Liver (tissue), 9 donors: ENCODE data around the gene NAP1L4. TPM values are rescaled to one million over a fixed set of nuclear protein-coding genes. Genes with fewer than 3 reads are reported as not detected.
"Not testable (repeated sequence)": the region's sequence is repeated elsewhere in the genome, so short reads cannot be mapped to it uniquely, and the experiment has no call there.

Source experiments
- DNase-seq: peaks from one replicate; pipeline ENCODE4 v3.0.0-alpha.2; 2017; ENCODE audit warnings: low spot score
- H3K27ac ChIP-seq, 2 donors: one replicate each; pipeline ENCODE4 v1.7.0; 2013; ENCODE audit warnings: inconsistent platforms in 2 of 2, low read length in 2 of 2, control low read depth in 1 of 2, low read depth in 1 of 2, mild to moderate bottlenecking in 1 of 2
- H3K27me3 ChIP-seq, 4 donors: one replicate each; pipeline versions ENCODE4 v1.6.1 to v1.7.0; 2013; ENCODE audit warnings: low read length in 3 of 4, inconsistent platforms in 1 of 4, mild to moderate bottlenecking in 1 of 4, moderate library complexity in 1 of 4; ENCODE audit not compliant: control insufficient read depth in 4 of 4, insufficient read depth in 4 of 4
- H3K36me3 ChIP-seq, 4 donors: one replicate each; pipeline versions ENCODE4 v1.6.1 to v1.7.0; 2013; ENCODE audit warnings: low read length in 3 of 4, mild to moderate bottlenecking in 3 of 4, low read depth in 1 of 4, moderate library complexity in 1 of 4; ENCODE audit not compliant: control insufficient read depth in 4 of 4, insufficient read depth in 3 of 4
- H3K4me1 ChIP-seq, 4 donors: one replicate each; pipeline versions ENCODE4 v1.6.1 to v1.7.0; 2013; ENCODE audit warnings: low read length in 3 of 4, mild to moderate bottlenecking in 3 of 4, moderate library complexity in 1 of 4; ENCODE audit not compliant: control insufficient read depth in 4 of 4, insufficient read depth in 4 of 4
- H3K4me3 ChIP-seq, 3 donors: one replicate each; pipeline versions ENCODE4 v1.6.1 to v1.7.0; 2013; ENCODE audit warnings: low read length in 3 of 3, control low read depth in 1 of 3, low read depth in 1 of 3, mild to moderate bottlenecking in 1 of 3
- H3K9ac ChIP-seq, 2 donors: one replicate each; pipeline ENCODE4 v1.7.0; 2013; ENCODE audit warnings: low read length in 2 of 2, mild to moderate bottlenecking in 2 of 2, moderate library complexity in 2 of 2, control low read depth in 1 of 2, low read depth in 1 of 2
- H3K9me3 ChIP-seq, 4 donors: one replicate each; pipeline versions ENCODE4 v1.6.1 to v1.7.0; 2013; ENCODE audit warnings: low read length in 3 of 4; ENCODE audit not compliant: control insufficient read depth in 4 of 4
- ATF3 ChIP-seq: IDR thresholded peaks from 2 replicates; pipeline ENCODE4 v1.6.1; 2016; ENCODE audit warnings: antibody characterized with exemption
- EGR1 ChIP-seq, 2 donors: IDR thresholded peaks; 2 replicates each; pipeline ENCODE4 v1.6.1; 2016 to 2018; ENCODE audit warnings: antibody characterized with exemption in 2 of 2, low read depth in 2 of 2
- GABPA ChIP-seq, 2 donors: IDR thresholded peaks in 1 of 2; conservative IDR thresholded peaks in 1 of 2; 2 replicates each; pipeline ENCODE4 v1.6.1; 2016; ENCODE audit warnings: antibody characterized with exemption in 2 of 2, mild to moderate bottlenecking in 1 of 2, moderate library complexity in 1 of 2
- MAX ChIP-seq: IDR thresholded peaks from 2 replicates; pipeline ENCODE4 v1.6.1; 2016; ENCODE audit warnings: antibody characterized with exemption
- RAD21 ChIP-seq, 2 donors: IDR thresholded peaks; 2 replicates each; pipeline ENCODE4 v1.6.1; 2016; ENCODE audit warnings: antibody characterized with exemption in 2 of 2, mild to moderate bottlenecking in 2 of 2
- TAF1 ChIP-seq: conservative IDR thresholded peaks from 2 replicates; pipeline ENCODE4 v1.6.1; 2016; ENCODE audit warnings: antibody characterized with exemption, mild to moderate bottlenecking
- YY1 ChIP-seq: IDR thresholded peaks from 2 replicates; pipeline ENCODE4 v1.6.1; 2016; ENCODE audit warnings: antibody characterized with exemption, mild to moderate bottlenecking
- WGBS: extraction: QIAGEN DNeasy Blood & Tissue Kit; methylation state at CpG from one replicate; pipeline ENCODE4 v1.1.7; 2013; 5-methylcytosine and 5-hydroxymethylcytosine counted together
- polyA plus RNA-seq, 2 donors: library from polyadenylated mRNA; stranded (reverse) in 1 of 2; unstranded in 1 of 2; fragments of 200-250 nt in 1 of 2; fragments of >200 nt in 1 of 2; fragmentation: Nextera tagmentation in 1 of 2; extraction: Ambion mirVana in 1 of 2; gene quantifications; one replicate each; pipeline versions ENCODE4 v1.2.1 to v1.2.3, GENCODE V29; 2013 to 2015
- total RNA-seq, 2 donors: library from RNA; depleted of rRNA; stranded (reverse); fragments of >200 nt; gene quantifications; one replicate each; pipeline ENCODE4 v1.2.3, GENCODE V29; 2014
- TF ChIP-seq, protein P1 (sequence below): fragments of 150-350 bp; IDR thresholded peaks from 2 replicates; pipeline ENCODE4 v1.5.1; 2017; ENCODE audit warnings: improper control_type of control experiment, low read depth, low read length; ENCODE audit not compliant: missing input control
- donor health status: healthy.
- donor health status: healthy.
- donor health status: healthy.
- donor health status: healthy.
- donor health status: healthy.

Gene NAP1L4
- total and polyA plus RNA-seq, 4 donors = 33.2 to 110 (median 46.7) TPM

- TF ChIP-seq ATF3 = no peak
- no peak for TF ChIP-seq EGR1 (IDR thresholded peaks at IDR 0.05; ENCODE audit: low read depth in 2 of 2)
Measured at GRCh38 chr11:2910401-2910955, 81.7 kb downstream of the NAP1L4 start (continued).

DNA sequence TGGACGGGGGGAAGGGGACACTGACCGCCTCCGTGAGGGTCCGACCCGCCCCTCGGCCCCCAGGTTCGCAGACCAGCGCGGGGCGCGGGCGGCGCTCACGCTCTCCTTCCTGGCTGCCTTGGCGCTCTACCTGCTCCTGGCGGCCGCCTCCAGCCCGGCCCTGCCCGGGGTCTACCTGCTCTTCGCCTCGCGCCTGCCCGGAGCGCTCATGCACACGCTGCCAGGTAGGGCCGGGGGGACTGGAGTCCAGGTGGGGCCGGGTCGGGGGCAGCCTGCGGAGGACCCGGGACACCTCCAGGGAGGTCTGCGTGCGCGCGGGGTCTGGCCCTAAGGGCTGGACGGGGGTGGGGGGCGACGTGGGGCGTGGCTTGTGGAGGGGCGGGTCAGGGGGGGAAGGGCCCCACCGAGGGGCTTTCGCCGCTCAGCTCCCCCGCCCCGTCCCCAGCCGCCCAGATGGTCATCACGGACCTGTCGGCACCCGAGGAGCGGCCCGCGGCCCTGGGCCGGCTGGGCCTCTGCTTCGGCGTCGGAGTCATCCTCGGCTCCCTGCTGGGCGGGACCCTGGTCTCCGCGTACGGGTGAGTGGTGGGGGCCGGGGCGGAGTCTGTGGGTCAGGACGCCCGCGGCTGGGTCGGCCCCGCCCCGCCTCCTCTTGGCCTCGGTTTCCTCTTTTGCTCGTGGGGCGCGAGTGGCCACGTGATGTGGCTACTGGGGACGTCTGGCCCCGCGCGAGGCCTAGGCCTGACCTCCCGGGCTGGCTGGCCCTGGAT is 82.8 kb downstream of the NAP1L4 start:
- no peak overlapping the region for H3K27ac ChIP-seq
- H3K36me3 ChIP-seq = no peaks in the 10 kb centered on the region
- WGBS = 72% methylated on average over 78 of the region's 78 CpGs
- H3K9me3 ChIP-seq = no peaks in the 10 kb centered on the region
- no peak overlapping the region for H3K9ac ChIP-seq
- no peak for DNase-seq
- TF ChIP-seq YY1 = no peak
- no peak for TF ChIP-seq GABPA (IDR thresholded peaks at IDR 0.05 in 1 of 2, conservative IDR thresholded peaks at IDR 0.05 in 1 of 2)
- TF ChIP-seq, protein P1, sequence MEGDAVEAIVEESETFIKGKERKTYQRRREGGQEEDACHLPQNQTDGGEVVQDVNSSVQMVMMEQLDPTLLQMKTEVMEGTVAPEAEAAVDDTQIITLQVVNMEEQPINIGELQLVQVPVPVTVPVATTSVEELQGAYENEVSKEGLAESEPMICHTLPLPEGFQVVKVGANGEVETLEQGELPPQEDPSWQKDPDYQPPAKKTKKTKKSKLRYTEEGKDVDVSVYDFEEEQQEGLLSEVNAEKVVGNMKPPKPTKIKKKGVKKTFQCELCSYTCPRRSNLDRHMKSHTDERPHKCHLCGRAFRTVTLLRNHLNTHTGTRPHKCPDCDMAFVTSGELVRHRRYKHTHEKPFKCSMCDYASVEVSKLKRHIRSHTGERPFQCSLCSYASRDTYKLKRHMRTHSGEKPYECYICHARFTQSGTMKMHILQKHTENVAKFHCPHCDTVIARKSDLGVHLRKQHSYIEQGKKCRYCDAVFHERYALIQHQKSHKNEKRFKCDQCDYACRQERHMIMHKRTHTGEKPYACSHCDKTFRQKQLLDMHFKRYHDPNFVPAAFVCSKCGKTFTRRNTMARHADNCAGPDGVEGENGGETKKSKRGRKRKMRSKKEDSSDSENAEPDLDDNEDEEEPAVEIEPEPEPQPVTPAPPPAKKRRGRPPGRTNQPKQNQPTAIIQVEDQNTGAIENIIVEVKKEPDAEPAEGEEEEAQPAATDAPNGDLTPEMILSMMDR = no peak
- H3K27me3 ChIP-seq = no peaks in the 10 kb centered on the region
- no peak overlapping the region for H3K4me3 ChIP-seq
- H3K4me1 ChIP-seq = peaks cover 0 to under 1% (median 0%) of the 10 kb centered on the region in 4 donors

DNA sequence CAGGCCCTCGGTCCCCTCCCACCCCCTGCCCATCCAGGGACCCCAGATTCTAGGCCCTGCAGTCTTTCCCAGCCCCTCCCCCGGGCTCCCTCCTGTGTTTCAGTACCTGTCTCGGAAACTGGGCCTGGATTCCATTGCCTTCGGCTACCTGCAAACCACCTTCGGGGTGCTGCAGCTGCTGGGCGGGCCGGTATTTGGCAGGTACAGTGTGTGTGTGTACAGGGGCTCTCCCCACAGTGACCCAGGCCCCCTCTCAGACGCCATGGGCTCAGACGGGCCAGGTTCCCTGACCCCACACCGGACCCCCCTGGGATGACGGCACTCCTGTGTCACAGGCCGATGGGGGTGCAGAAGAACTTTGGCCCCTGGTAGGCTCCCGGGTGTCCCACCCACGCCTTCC is 84.0 kb downstream of the NAP1L4 start:
- no peak for DNase-seq
- WGBS = 96% methylated on average over 14 of the region's 14 CpGs

GRCh38 chr11:2905299-2905698 is 86.8 kb downstream of the NAP1L4 start:
- H3K27ac ChIP-seq, H3K4me3 ChIP-seq, H3K9ac ChIP-seq, H3K27me3 ChIP-seq, H3K9me3 ChIP-seq, DNase-seq, H3K36me3 ChIP-seq: not testable (repeated sequence)
- peaks cover 8 to 23% (median 14%) of the 10 kb centered on the region in 4 donors for H3K4me1 ChIP-seq
- 90% methylated on average over 7 of the region's 7 CpGs for WGBS

More for the DNA sequence above, 84.0 kb downstream of the NAP1L4 start:
- no peaks in the 10 kb centered on the region for H3K9me3 ChIP-seq
- H3K4me3 ChIP-seq = no peak overlapping the region
- TF ChIP-seq MAX (no peak), TAF1 (no peak), RAD21 (IDR thresholded peaks at IDR 0.05) (no peak)
- H3K9ac ChIP-seq = no peak overlapping the region
- no peak overlapping the region for H3K27ac ChIP-seq
- H3K4me1 ChIP-seq = peaks cover 3 to 7% (median 5%) of the 10 kb centered on the region in 4 donors
- H3K27me3 ChIP-seq = no peaks in the 10 kb centered on the region
- no peaks in the 10 kb centered on the region for H3K36me3 ChIP-seq
